HepG2 (cell line): Measurements from ENCODE around the gene DDX20. TPM values are rescaled to one million over a fixed set of nuclear protein-coding genes. Genes with fewer than 3 reads are reported as not detected.
A peak's percentile ranks its signal among the peaks of the same experiment; 100 is the strongest.

Experiments
- FOXK2 ChIP-seq: fragments of 450-650 bp; IDR thresholded peaks from 2 replicates; pipeline ENCODE4 v1.6.1; 2016
- HNF4A ChIP-seq: sonication (generic); formaldehyde crosslinking; IDR thresholded peaks from 2 replicates; pipeline ENCODE4 v1.4.0; 2020; ENCODE audit warnings: missing genetic modification reagents
- MAF1 ChIP-seq: sonication (generic); formaldehyde crosslinking; IDR thresholded peaks from 2 replicates; pipeline ENCODE4 v1.5.0; 2020; ENCODE audit warnings: missing genetic modification reagents, borderline replicate concordance
- NR1H2 ChIP-seq: sonication (generic); formaldehyde crosslinking; IDR thresholded peaks from 2 replicates; pipeline ENCODE4 v1.8.1; 2022; ENCODE audit warnings: low read depth, missing genetic modification reagents, borderline replicate concordance
- RXRA ChIP-seq: sonication (generic); formaldehyde crosslinking; IDR thresholded peaks from 2 replicates; pipeline ENCODE4 v1.5.1; 2020; ENCODE audit warnings: missing genetic modification reagents
- SOX6 ChIP-seq, 2 experiments: fragments of 450-650 bp in 1 of 2; sonication (generic) in 1 of 2; formaldehyde crosslinking in 1 of 2; IDR thresholded peaks; 2 replicates each; pipeline versions ENCODE4 v1.4.0 to v1.6.1; 2017 to 2020; ENCODE audit warnings: antibody characterized with exemption in 1 of 2, mild to moderate bottlenecking in 1 of 2, missing genetic modification reagents in 1 of 2
- SP140L ChIP-seq: sonication (generic); formaldehyde crosslinking; IDR thresholded peaks from 2 replicates; pipeline ENCODE4 v1.4.0; 2020; ENCODE audit warnings: missing genetic modification reagents, borderline replicate concordance
- SRY ChIP-seq: sonication (generic); formaldehyde crosslinking; IDR thresholded peaks from 2 replicates; pipeline ENCODE4 v1.8.0; 2022; ENCODE audit warnings: mild to moderate bottlenecking, missing genetic modification reagents
- TARDBP ChIP-seq: sonication (generic); formaldehyde crosslinking; IDR thresholded peaks from 2 replicates; pipeline ENCODE4 v1.8.0; 2022; ENCODE audit warnings: mild to moderate bottlenecking, missing genetic modification reagents
- TBP ChIP-seq: sonication (generic); formaldehyde crosslinking; IDR thresholded peaks from 2 replicates; pipeline ENCODE4 v1.5.0; 2020; ENCODE audit warnings: missing genetic modification reagents
- ZNF143 ChIP-seq: sonication (generic); formaldehyde crosslinking; IDR thresholded peaks from 2 replicates; pipeline ENCODE4 v1.4.0; 2020; ENCODE audit warnings: missing genetic modification reagents
- ZSCAN29 ChIP-seq: sonication (generic); formaldehyde crosslinking; conservative IDR thresholded peaks from 2 replicates; pipeline ENCODE4 v1.4.0; 2020; ENCODE audit warnings: mild to moderate bottlenecking, missing genetic modification reagents
- polyA plus RNA-seq, 8 experiments: library from polyadenylated mRNA; depleted of rRNA in 3 of 8; stranded (reverse) in 7 of 8; unstranded in 1 of 8; fragments of >200 nt; fragmentation: Illumina TruSeq in 4 of 8; extraction: Trizol in 4 of 8; gene quantifications; 2 replicates each; pipeline versions ENCODE4 v1.2.1 to v1.2.3, GENCODE V29; 2011 to 2016; ENCODE audit warnings: low read depth in 4 of 8, missing spikeins in 1 of 8, mixed read lengths in 1 of 8; ENCODE audit not compliant: insufficient read depth in 1 of 8
- total RNA-seq, 5 experiments: library from RNA; depleted of rRNA; stranded (reverse); fragments of >200 nt; fragmentation: Illumina TruSeq; extraction: Trizol; gene quantifications; 2 replicates each; pipeline ENCODE4 v1.2.3, GENCODE V29; 2016; ENCODE audit warnings: low read depth in 1 of 5
- TF ChIP-seq, protein P1 (sequence below): sonication (generic); formaldehyde crosslinking; IDR thresholded peaks from 2 replicates; pipeline ENCODE4 v1.5.0; 2020; ENCODE audit warnings: mild to moderate bottlenecking, missing genetic modification reagents, borderline replicate concordance
- TF ChIP-seq, protein P2 (sequence below): sonication (generic); formaldehyde crosslinking; IDR thresholded peaks from 2 replicates; pipeline ENCODE4 v1.5.0; 2020; ENCODE audit warnings: missing genetic modification reagents
- TF ChIP-seq, protein P3 (sequence below): IDR thresholded peaks from 2 replicates; pipeline ENCODE4 v1.6.1; 2016; ENCODE audit warnings: low read depth
- TF ChIP-seq, protein P4 (sequence below): sonication (generic); formaldehyde crosslinking; IDR thresholded peaks from 2 replicates; pipeline ENCODE4 v1.4.0; 2020; ENCODE audit warnings: mild to moderate bottlenecking, missing genetic modification reagents

The DDX20 gene
- total and polyA plus RNA-seq, 2 of the 13 experiments (the other 11 are each of a cell fraction or from before 2014, with no cell fraction given): 4.0 to 14.3 TPM

DNA sequence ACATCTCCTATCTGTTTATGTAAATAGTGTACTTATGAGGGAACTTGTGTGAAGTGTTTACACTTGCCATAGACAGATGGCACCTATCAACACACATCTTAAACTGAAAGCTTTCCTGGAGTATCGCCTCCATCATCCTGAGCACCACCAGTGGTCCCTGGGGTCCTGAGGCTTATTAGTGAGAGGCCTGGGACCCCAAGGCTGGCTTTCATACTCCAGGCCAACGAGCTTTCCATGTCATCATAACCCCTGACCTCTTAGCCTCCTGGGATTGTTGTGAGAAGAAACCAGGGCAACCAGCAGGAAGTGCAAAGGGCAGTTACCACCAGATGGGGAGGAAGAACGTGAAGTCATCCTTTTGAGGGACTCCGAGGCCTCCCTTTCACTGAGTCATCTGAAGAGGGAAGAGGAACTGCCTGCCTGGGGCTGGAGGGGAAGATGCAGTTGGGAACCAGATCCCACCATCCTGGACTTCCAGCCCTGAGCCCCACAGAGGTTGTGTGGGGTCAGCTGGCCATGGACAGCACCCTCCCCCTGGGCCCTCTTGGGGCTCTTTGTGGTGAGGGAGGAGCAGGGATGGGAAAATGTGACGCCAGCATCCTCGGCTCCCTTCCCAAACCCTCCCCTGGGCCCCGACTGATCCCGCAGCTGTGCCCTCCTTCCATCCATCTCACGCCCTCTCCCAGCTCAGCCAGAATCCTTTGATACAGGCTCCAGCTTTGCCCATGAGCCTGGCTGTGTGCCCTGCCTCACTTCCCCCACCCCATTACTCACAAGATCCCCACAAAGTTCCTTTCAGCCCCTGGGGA, 22.3 kb upstream of the DDX20 start (continued):
- TF ChIP-seq HNF4A (CRISPR knock-in tag) (peak; percentile 88), SOX6 (IDR thresholded peaks at IDR 0.05) (no peak), SOX6 (CRISPR knock-in tag; IDR thresholded peaks at IDR 0.05) (peak; percentile 45), TARDBP (CRISPR knock-in tag) (peak; percentile 68), TBP (no peak), ZSCAN29 (CRISPR knock-in tag) (no peak), RXRA (CRISPR knock-in tag) (peak; percentile 75; the same call in 1 of the 2 replicates), ZNF143 (peak; percentile 59; the same call in 1 of the 2 replicates), NR1H2 (no peak), FOXK2 (no peak), SRY (CRISPR knock-in tag) (no peak), SP140L (CRISPR knock-in tag) (no peak), MAF1 (CRISPR knock-in tag) (no peak)
- TF ChIP-seq, protein P1, sequence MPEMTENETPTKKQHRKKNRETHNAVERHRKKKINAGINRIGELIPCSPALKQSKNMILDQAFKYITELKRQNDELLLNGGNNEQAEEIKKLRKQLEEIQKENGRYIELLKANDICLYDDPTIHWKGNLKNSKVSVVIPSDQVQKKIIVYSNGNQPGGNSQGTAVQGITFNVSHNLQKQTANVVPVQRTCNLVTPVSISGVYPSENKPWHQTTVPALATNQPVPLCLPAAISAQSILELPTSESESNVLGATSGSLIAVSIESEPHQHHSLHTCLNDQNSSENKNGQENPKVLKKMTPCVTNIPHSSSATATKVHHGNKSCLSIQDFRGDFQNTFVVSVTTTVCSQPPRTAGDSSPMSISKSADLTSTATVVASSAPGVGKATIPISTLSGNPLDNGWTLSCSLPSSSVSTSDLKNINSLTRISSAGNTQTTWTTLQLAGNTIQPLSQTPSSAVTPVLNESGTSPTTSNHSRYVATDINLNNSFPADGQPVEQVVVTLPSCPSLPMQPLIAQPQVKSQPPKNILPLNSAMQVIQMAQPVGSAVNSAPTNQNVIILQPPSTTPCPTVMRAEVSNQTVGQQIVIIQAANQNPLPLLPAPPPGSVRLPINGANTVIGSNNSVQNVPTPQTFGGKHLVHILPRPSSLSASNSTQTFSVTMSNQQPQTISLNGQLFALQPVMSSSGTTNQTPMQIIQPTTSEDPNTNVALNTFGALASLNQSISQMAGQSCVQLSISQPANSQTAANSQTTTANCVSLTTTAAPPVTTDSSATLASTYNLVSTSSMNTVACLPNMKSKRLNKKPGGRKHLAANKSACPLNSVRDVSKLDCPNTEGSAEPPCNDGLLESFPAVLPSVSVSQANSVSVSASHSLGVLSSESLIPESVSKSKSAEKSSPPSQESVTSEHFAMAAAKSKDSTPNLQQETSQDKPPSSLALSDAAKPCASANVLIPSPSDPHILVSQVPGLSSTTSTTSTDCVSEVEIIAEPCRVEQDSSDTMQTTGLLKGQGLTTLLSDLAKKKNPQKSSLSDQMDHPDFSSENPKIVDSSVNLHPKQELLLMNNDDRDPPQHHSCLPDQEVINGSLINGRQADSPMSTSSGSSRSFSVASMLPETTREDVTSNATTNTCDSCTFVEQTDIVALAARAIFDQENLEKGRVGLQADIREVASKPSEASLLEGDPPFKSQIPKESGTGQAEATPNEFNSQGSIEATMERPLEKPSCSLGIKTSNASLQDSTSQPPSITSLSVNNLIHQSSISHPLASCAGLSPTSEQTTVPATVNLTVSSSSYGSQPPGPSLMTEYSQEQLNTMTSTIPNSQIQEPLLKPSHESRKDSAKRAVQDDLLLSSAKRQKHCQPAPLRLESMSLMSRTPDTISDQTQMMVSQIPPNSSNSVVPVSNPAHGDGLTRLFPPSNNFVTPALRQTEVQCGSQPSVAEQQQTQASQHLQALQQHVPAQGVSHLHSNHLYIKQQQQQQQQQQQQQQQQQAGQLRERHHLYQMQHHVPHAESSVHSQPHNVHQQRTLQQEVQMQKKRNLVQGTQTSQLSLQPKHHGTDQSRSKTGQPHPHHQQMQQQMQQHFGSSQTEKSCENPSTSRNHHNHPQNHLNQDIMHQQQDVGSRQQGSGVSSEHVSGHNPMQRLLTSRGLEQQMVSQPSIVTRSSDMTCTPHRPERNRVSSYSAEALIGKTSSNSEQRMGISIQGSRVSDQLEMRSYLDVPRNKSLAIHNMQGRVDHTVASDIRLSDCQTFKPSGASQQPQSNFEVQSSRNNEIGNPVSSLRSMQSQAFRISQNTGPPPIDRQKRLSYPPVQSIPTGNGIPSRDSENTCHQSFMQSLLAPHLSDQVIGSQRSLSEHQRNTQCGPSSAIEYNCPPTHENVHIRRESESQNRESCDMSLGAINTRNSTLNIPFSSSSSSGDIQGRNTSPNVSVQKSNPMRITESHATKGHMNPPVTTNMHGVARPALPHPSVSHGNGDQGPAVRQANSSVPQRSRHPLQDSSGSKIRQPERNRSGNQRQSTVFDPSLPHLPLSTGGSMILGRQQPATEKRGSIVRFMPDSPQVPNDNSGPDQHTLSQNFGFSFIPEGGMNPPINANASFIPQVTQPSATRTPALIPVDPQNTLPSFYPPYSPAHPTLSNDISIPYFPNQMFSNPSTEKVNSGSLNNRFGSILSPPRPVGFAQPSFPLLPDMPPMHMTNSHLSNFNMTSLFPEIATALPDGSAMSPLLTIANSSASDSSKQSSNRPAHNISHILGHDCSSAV (CRISPR knock-in tag): no peak
- TF ChIP-seq, protein P2, sequence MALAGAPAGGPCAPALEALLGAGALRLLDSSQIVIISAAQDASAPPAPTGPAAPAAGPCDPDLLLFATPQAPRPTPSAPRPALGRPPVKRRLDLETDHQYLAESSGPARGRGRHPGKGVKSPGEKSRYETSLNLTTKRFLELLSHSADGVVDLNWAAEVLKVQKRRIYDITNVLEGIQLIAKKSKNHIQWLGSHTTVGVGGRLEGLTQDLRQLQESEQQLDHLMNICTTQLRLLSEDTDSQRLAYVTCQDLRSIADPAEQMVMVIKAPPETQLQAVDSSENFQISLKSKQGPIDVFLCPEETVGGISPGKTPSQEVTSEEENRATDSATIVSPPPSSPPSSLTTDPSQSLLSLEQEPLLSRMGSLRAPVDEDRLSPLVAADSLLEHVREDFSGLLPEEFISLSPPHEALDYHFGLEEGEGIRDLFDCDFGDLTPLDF: no peak
- TF ChIP-seq, protein P3, sequence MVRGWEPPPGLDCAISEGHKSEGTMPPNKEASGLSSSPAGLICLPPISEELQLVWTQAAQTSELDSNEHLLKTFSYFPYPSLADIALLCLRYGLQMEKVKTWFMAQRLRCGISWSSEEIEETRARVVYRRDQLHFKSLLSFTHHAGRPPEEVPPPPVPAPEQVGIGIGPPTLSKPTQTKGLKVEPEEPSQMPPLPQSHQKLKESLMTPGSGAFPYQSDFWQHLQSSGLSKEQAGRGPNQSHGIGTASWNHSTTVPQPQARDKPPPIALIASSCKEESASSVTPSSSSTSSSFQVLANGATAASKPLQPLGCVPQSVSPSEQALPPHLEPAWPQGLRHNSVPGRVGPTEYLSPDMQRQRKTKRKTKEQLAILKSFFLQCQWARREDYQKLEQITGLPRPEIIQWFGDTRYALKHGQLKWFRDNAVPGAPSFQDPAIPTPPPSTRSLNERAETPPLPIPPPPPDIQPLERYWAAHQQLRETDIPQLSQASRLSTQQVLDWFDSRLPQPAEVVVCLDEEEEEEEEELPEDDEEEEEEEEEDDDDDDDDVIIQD (CRISPR knock-in tag): peak; percentile 67
- TF ChIP-seq, protein P4, sequence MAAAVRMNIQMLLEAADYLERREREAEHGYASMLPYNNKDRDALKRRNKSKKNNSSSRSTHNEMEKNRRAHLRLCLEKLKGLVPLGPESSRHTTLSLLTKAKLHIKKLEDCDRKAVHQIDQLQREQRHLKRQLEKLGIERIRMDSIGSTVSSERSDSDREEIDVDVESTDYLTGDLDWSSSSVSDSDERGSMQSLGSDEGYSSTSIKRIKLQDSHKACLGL (CRISPR knock-in tag): no peak
